Keratinocyte (primary cell): ENCODE measurements around the gene ZFP69.
A peak's percentile ranks its signal among the peaks of the same experiment; 100 is the strongest.

ENCODE experiments used
- EZH2 ChIP-seq: IDR thresholded peaks from one replicate; pipeline ENCODE4 v1.6.1; 2012; ENCODE audit warnings: inconsistent platforms, mild to moderate bottlenecking, low read length, moderate library complexity
- TF ChIP-seq, protein P1 (sequence below), 3 experiments: IDR thresholded peaks in 1 of 3; conservative IDR thresholded peaks in 1 of 3; optimal IDR thresholded peaks in 1 of 3; 2 replicates in 2 of 3; 3 replicates in 1 of 3; pipeline versions ENCODE3 to v1.5.1; 2011; ENCODE audit warnings: low read length in 3 of 3, mild to moderate bottlenecking in 3 of 3, moderate library complexity in 2 of 3, control low read depth in 1 of 3, inconsistent platforms in 1 of 3; ENCODE audit not compliant: insufficient read depth in 2 of 3; ENCODE audit errors: extremely low read depth in 1 of 3

DNA sequence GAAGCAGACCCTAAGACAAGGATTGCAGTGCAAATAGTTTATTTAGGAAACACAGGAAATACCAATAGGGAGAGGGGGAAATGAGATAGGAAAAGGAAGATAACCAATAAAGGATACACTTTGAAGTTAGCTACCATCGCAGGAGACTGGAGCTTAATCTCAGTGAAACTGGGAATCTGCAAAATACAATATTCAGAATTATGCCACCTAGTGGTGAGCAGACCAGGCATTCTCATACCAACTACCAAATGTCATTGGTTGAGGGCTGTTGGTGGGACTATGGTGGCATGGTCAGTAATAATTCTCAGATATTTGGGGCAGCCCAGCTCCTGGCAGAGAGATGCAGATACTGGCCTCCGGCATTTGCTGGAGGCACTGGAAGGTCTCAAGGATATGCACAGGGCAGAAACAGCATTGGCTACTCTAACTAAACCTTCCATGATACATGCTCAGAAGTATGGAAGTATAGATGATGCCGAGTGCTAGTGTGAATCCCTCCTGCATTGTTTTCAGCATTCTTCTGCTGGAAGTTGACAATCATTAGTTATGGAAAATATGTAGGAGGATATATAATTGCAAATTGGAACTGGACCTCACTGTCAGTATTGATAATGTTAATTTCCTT lies 38.6 kb upstream of the ZFP69 start:
- TF ChIP-seq, protein P1, sequence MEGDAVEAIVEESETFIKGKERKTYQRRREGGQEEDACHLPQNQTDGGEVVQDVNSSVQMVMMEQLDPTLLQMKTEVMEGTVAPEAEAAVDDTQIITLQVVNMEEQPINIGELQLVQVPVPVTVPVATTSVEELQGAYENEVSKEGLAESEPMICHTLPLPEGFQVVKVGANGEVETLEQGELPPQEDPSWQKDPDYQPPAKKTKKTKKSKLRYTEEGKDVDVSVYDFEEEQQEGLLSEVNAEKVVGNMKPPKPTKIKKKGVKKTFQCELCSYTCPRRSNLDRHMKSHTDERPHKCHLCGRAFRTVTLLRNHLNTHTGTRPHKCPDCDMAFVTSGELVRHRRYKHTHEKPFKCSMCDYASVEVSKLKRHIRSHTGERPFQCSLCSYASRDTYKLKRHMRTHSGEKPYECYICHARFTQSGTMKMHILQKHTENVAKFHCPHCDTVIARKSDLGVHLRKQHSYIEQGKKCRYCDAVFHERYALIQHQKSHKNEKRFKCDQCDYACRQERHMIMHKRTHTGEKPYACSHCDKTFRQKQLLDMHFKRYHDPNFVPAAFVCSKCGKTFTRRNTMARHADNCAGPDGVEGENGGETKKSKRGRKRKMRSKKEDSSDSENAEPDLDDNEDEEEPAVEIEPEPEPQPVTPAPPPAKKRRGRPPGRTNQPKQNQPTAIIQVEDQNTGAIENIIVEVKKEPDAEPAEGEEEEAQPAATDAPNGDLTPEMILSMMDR (optimal IDR thresholded peaks at IDR 0.05 in 1 of 3, IDR thresholded peaks at IDR 0.05 in 1 of 3, conservative IDR thresholded peaks at IDR 0.05 in 1 of 3; ENCODE audit: extremely low read depth in 1 of 3, insufficient read depth in 2 of 3, low read length in 3 of 3): peak; percentile 65 to 80 (median 65)
- TF ChIP-seq EZH2: no peak
